ENCODE results near the gene MED7. TPM values are rescaled to one million over a fixed set of nuclear protein-coding genes. Genes with fewer than 3 reads are reported as not detected.

The MED7 gene
- total RNA-seq, 1 experiment from 2014 or later, result 11.2 TPM

GRCh38 chr5:157157293-157157891, 14.7 kb upstream of the MED7 start:
- CTCF ChIA-PET, result interaction anchor here (0.7 kb wide), 1 partner anchor 895 kb away, joined by 3 read pairs; no protein-coding TSS in a partner anchor
- no peak overlapping the region for H3K4me3 Mint-ChIP-seq

GRCh38 chr5:157155297-157155696, 12.6 kb upstream of the MED7 start:
- H3K4me3 Mint-ChIP-seq, result no peak overlapping the region
- ATAC-seq, result no peak
- DNase-seq (ENCODE audit: low spot score), result no peak
- no peaks in the 10 kb centered on the region for H3K9me3 Mint-ChIP-seq
- ChIA-PET POLR2A (no interaction called here), CTCF (no interaction called here)
- H3K27ac Mint-ChIP-seq, result no peak overlapping the region
- no peaks in the 10 kb centered on the region for H3K27me3 Mint-ChIP-seq (ENCODE audit: low read depth)
- TF ChIP-seq FOXK1 (CRISPR knock-in tag; IDR thresholded peaks at IDR 0.05) (no peak), IRF2 (CRISPR knock-in tag; IDR thresholded peaks at IDR 0.05; ENCODE audit: borderline replicate concordance, low read depth) (no peak), PRRX2 (CRISPR knock-in tag; IDR thresholded peaks at IDR 0.05) (no peak), TCF7 (CRISPR knock-in tag; IDR thresholded peaks at IDR 0.05; ENCODE audit: low read depth) (no peak), MAX (CRISPR knock-in tag; IDR thresholded peaks at IDR 0.05) (no peak), GRHL2 (CRISPR knock-in tag; IDR thresholded peaks at IDR 0.05; ENCODE audit: insufficient replicate concordance, severe bottlenecking) (no peak), JAZF1 (CRISPR knock-in tag; IDR thresholded peaks at IDR 0.05) (no peak), ZNF671 (CRISPR knock-in tag; IDR thresholded peaks at IDR 0.05) (no peak), ZNF317 (CRISPR knock-in tag; IDR thresholded peaks at IDR 0.05; ENCODE audit: borderline replicate concordance, low read depth) (no peak)
- no peaks in the 10 kb centered on the region for H3K36me3 Mint-ChIP-seq
- no peaks in the 10 kb centered on the region for H3K4me1 Mint-ChIP-seq

More at GRCh38 chr5:157157293-157157891, 14.7 kb upstream of the MED7 start:
- Mint-ChIP-seq H3K9me3 (no peaks in the 10 kb centered on the region), H3K4me1 (no peaks in the 10 kb centered on the region), H3K27me3 (ENCODE audit: low read depth) (no peaks in the 10 kb centered on the region), H3K27ac (no peak overlapping the region), H3K36me3 (no peaks in the 10 kb centered on the region)
- DNase-seq (ENCODE audit: low spot score) (no peak), ATAC-seq (no peak)
- TF ChIP-seq ZNF416 (CRISPR knock-in tag; IDR thresholded peaks at IDR 0.05) (no peak), ZNF425 (CRISPR knock-in tag; conservative IDR thresholded peaks at IDR 0.05) (no peak), GRHL2 (CRISPR knock-in tag; IDR thresholded peaks at IDR 0.05; ENCODE audit: insufficient replicate concordance, severe bottlenecking) (no peak), MYBL2 (CRISPR knock-in tag; IDR thresholded peaks at IDR 0.05) (no peak), STAT6 (CRISPR knock-in tag; conservative IDR thresholded peaks at IDR 0.05; ENCODE audit: low read depth) (no peak), ZNF263 (CRISPR knock-in tag; IDR thresholded peaks at IDR 0.05; ENCODE audit: low read depth) (no peak)
- POLR2A ChIA-PET, result no interaction called here

- ChIA-PET CTCF (interaction anchor here (1.0 kb wide), 1 partner anchor 191 kb away, joined by 3 read pairs; no protein-coding TSS in a partner anchor), POLR2A (no interaction called here)
- no peak overlapping the region for H3K4me3 Mint-ChIP-seq
- no peak overlapping the region for H3K27ac Mint-ChIP-seq
- H3K9me3 Mint-ChIP-seq, result no peaks in the 10 kb centered on the region
- DNase-seq (ENCODE audit: low spot score) (no peak), ATAC-seq (no peak)
- H3K27me3 Mint-ChIP-seq (ENCODE audit: low read depth), result no peaks in the 10 kb centered on the region
- TF ChIP-seq ZNF512 (CRISPR knock-in tag; IDR thresholded peaks at IDR 0.05; ENCODE audit: borderline replicate concordance), result no peak
- TF ChIP-seq HMGXB4 (CRISPR knock-in tag; IDR thresholded peaks at IDR 0.05), result no peak
- TF ChIP-seq ARID4B (CRISPR knock-in tag; IDR thresholded peaks at IDR 0.05; ENCODE audit: borderline replicate concordance), result no peak
- 0 out of 2 replicates have a peak, but pooled peaks cover 3% of the 10 kb centered on the region for H3K4me1 Mint-ChIP-seq
- no peaks in the 10 kb centered on the region for H3K36me3 Mint-ChIP-seq
These were observed 8.3 kb upstream of the MED7 start for GRCh38 chr5:157150995-157151394.

Data from WTC11 (cell line).